Right lung (tissue), 5 donors: Measurements from ENCODE around the gene MAP3K10. TPM values are rescaled to one million over a fixed set of nuclear protein-coding genes. Genes with fewer than 3 reads are reported as not detected.
A peak's percentile ranks its signal among the peaks of the same experiment; 100 is the strongest.
"Not testable (repeated sequence)": the region's sequence is repeated elsewhere in the genome, so short reads cannot be mapped to it uniquely, and the experiment has no call there.

Source experiments
- DNase-seq, 2 donors: peaks; one replicate each; pipeline ENCODE4 v3.0.0-alpha.2; 2013
- polyA plus RNA-seq, 5 donors: library from polyadenylated mRNA; unstranded; fragments of 120-200 nt; gene quantifications; one replicate each; pipeline versions ENCODE4 v1.2.1 to v1.2.3, GENCODE V29; 2013; ENCODE audit warnings: inconsistent platforms in 1 of 5, low replicate concordance in 1 of 5; ENCODE audit not compliant: insufficient read length in 5 of 5, insufficient read depth in 1 of 5

Gene MAP3K10
- polyA plus RNA-seq, 5 donors = 8.4 to 16.9 (median 12.1) TPM

DNA sequence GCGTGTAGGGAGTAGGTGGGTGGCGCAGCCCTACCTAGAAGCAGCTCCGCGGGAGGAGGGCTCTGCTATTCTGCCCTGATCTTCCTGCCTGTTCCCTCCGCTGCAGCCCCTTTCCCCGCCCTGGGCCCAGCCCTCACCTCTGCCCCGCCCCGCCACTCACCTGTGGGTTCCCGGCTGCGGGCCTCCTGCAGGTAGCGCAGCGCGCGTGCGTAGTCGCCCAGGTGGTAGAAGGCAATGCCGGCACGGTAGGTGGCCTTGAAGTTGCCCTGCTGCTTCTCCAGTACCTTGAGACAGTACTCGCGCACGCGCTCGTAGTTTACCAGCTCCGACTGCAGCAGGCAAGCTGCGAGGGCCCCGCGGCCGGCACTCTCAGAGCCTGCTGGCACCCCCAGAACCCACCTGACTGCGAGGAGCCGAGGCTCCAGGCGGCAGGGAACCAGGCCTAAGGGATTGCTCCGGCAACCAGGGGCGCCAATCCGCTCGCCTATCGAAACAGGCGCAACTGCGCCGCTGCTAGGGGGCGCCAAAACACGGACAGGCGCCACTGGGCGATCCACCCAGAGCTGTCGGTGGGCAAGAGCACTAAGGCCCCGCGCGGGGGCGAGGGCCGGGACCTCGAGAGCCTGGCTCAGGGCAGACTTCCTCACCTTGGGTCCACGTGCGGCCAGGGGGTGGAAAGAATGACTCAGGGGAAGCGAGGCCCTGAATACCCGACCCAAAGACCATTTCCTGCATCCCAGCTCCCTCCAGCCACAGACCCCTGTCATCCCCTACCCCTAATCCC lies 26.0 kb downstream of the MAP3K10 start:
- DNase-seq = no peak

DNA sequence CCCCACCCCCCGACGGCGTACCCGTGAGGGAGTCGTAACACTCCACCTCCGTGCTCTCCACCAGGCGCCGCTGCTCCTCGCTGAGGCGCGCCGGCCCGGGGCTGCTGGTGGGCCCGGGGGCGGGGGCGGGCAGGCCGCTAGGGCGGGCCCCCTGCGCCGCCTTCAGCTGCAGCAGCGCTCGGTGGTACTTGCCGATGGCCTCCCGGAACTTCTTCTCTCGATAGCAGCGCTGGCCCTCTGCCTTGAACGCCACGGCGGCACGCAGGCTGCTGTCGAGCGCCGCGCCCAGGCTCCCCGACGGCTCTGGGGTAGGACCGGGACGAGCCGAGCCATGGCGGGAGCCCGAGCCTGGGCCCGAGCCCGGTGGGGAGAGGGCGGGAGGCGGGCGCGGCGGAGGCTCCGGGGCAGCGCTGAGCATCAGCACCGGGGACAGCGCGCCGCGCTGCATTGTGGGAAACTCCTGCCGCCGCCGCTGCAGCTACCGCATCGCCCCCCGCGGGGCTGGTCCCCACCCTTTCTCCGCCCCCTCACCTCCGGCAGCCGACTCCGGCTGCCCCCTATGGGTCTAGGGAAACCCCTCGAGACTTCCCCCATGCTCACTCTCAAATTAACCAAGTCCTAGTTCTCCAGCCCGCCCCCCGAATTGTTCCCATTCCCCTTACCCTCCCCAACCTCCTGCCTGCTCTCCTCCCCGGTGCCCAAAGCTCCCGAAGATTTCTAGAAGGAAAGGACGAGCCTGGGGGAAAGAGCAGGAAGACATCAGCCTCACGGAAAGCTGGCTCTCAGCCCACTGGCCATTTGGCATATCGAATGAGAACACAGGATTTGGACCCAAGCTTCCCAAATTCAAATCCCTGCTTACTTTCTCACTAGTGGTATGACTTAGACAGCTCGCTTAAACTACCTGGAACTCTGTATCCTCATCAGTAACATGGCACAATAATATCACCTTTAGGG lies 27.0 kb downstream of the MAP3K10 start, which contains the start of gene TTC9B:
TTC9B (minus strand) TSS at position 451 of the 957 bp plus-strand sequence; CDS start at position 448, 3 bp downstream.
- no peak for DNase-seq

DNA sequence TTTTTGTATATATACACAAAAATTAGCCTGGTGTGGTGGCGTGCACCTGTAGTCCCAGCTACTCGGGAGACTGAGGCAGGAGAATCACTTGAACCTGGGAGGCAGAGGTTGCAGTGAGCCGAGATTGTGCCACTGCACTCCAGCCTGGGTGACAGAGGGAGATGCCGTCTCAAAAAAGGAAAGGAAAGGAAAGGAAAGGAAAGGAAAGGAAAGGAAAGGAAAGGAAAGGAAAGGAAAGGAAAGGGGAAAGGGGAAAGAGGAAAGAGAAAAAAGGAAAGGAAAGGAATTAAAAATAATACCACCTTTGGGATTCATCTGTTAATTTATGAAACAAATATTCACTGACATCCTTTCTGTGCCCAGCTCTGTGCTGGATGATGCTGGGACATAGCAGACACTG lies 27.8 kb downstream of the MAP3K10 start:
- not testable (repeated sequence) for DNase-seq

- DNase-seq = no peak
Observed at GRCh38 chr19:40219721-40220276, 28.6 kb downstream of the MAP3K10 start.

- DNase-seq = no peak
Observed at GRCh38 chr19:40220674-40221073, 29.4 kb downstream of the MAP3K10 start.

- peak; percentile 60 to 75 for DNase-seq
Observed at GRCh38 chr19:40221858-40222619, 30.8 kb downstream of the MAP3K10 start.

DNA sequence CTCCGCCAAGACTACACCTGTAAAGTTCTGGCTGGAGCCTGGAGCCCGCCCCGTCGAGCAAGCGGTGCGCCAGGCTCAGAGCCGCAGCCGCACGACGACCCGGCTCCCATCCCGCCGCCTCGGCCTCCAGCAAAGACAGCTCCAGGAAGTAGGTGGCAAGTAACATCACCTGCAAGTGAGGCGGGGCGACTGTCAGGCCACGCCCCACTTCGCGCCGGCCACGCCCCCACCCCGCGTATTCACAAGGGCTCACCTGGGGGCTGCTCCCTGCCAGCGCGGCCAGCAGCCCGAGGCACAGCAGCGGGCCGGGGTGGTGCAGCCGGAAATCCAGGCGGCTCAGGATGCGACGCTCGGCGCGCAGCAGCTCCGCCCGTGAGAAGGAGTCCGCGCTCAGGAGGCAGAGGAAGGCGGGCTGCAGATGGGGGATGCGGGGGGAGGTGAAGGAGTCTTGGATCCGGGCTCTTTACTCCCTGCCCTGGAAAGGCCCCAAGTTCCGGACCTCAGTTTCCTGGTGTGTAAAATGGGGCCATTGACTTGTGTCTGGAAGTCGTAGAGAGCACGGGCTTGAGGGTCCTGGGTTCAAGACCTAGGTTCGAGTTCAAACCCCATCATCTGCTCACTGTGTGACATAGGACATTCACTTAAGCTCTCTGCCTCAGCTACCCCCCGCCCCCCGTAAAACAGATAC lies 32.1 kb downstream of the MAP3K10 start:
- DNase-seq = no peak

DNA sequence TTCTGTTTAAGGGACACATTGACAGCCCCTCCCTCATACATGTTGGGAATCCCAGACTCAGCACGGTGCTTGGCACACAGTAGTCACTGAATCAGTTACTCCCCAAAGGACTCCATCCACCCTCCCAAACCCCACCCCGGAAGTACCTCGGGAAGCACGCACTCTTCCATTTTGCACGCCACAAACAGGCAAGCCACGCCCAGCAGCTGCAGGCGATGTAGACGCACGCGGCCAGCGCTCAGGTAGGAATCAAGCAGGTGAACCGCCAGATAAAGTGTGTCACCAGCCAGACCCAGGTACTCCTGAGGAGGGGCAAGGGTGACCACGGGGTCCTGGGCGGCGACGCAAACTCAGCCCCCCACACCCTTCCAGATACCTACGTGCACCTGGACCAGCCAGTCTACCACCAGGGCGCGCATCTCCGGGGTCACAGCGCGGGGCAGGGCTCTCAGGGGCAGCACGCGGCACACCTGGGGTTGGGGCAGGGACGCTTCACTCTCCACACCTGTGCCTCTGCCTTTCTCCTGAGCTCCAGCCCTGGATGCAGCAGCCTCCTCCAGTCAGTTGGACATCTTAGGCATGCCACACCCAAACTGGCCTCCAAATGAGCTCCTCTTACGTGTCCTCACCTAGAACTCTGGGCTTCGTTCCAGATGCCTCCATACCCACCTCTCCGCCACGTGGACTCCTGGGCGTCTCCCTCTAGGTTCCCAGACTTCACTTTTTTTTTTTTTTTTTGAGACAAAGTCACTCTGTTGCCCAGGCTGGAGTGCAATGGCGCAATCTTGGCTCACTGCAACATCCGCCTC lies 33.3 kb downstream of the MAP3K10 start:
- no peak for DNase-seq

GRCh38 chr19:40225440-40226305 lies 34.4 kb downstream of the MAP3K10 start:
- DNase-seq = no peak

GRCh38 chr19:40228346-40228745 lies 37.1 kb downstream of the MAP3K10 start:
- DNase-seq = no peak

DNA sequence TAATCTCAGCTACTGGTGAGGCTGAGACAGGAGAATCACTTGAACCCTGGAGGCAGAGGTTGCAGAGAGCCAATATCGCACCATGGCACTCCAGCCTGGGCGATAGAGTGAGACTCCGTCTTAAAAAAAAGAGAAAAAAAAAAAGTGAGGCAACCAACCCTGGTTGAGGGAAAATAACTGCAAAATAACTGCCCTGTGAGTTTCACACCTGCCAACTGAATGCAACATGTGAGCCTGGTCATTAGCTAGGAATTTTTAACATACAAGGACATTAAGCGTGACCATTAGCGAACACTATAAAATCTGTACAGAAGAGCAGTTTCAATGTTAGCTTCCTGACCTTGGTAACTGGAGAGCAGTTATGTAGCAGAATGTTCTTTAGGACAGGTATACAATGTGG lies 37.6 kb downstream of the MAP3K10 start:
- no peak for DNase-seq

- no peak for DNase-seq
Observed at GRCh38 chr19:40229484-40229883, 38.3 kb downstream of the MAP3K10 start.

DNA sequence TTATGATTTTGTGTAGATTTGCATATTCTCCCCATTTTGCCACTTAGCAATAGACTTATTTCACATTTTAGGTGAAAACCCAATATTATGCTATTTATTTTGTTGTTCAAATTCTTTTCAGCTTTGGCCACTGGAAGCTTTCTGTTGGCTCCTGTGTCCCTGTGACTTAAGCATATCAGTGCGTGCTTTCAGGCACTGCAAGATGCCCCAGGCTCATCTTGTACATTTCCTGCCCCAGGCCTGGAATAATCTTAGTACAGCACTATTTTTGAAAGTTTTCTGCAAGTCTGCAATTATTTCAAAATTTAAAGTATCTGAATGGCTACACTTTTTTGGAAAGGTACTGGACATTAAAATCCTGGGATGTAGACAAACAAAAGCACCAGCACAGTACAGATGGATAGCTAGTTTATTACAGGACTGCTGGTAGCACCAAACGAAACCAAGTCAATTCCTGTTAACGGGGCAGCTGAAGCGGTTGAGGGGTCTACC lies 38.7 kb downstream of the MAP3K10 start:
- DNase-seq = no peak

- no peak for DNase-seq
Observed at GRCh38 chr19:40231057-40231456, 39.8 kb downstream of the MAP3K10 start.

- DNase-seq = peak in 1 of 2 donors; percentile 28
Observed at GRCh38 chr19:40231544-40232424, 40.6 kb downstream of the MAP3K10 start.

- DNase-seq = no peak
Observed at GRCh38 chr19:40232479-40232878, 41.3 kb downstream of the MAP3K10 start.

DNA sequence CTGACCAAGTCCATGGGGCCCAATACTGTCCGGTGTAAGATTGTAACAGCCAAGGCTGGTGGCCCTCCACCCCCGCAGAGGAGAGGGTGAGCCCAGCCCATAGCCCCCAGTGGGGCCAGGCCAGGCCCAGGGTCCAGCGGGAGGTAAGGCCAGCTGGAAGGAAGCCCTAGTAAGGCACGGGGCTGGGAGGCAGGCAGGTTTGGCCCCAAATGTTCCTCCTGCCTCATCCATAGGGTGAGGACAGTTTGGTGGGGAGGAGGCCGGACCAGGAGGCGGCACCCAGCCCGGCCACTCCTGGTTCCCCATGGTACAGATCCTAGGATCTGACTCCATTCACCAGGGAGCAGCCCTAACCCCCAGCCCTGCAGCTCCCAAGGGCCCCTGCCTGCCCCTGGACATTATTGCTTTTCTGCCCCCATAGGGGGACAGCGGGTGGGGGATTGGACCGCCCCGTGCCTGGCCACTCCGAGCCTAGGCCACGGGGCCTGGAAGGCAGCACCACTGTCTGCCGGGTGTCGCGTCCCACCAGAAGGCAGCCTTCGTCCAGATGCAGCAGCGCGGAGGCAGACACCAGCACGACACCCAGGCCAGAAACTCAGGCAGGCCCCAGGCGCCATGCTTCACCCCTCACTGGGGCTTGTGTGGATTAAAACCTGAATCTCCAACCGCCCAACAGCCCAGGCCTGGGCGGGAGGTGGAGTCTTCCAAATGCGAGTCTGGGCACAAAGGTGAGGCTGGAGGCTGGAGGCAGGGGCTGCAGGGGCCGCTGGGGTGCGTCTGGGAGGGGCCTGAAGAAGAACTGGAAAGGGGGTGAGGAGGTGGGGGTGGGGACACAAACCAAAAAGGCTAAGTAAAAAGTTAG lies 42.0 kb downstream of the MAP3K10 start:
- DNase-seq = no peak
